Measurements from ENCODE around the gene SIGLEC11. TPM values are rescaled to one million over a fixed set of nuclear protein-coding genes. Genes with fewer than 3 reads are reported as not detected.

Gene SIGLEC11
- total RNA-seq, 6 experiments from 2014 or later: 0.74 to 3.0 (median 1.7) TPM

GRCh38 chr19:49936549-49936948, 24.4 kb downstream of the SIGLEC11 start:
- Histone ChIP-seq H3K36me3 (peaks cover 0 to 19% (median 9%) of the 10 kb centered on the region in 4 donors), H3K9me3 (no peaks in the 10 kb centered on the region), H3K4me3 (no peak overlapping the region), H3K27ac (no peak overlapping the region), H3K27me3 (no peaks in the 10 kb centered on the region), H3K4me1 (peaks cover 0 to 11% (median 0%) of the 10 kb centered on the region in 4 donors)
- 34% methylated on average over 5 of the region's 5 CpGs for WGBS (ENCODE audit: insufficient coverage, low coverage, low lambda C conversion rate, missing lambda C conversion rate)
- no peak for TF ChIP-seq POLR2A (IDR thresholded peaks at IDR 0.05)
- TF ChIP-seq CTCF (IDR thresholded peaks at IDR 0.05): no peak
- DNase-seq (no peak), ATAC-seq (no peak)
- intact Hi-C loops (cut with DNase I): no loop called here

- ATAC-seq (peak in 1 of 4 donors; percentile 2), DNase-seq (no peak)
- Histone ChIP-seq H3K27ac (no peak overlapping the region), H3K4me1 (peaks cover 0 to 24% (median 0%) of the 10 kb centered on the region in 4 donors), H3K4me3 (no peak overlapping the region), H3K9me3 (no peaks in the 10 kb centered on the region), H3K36me3 (peaks cover 0 to 31% (median 20%) of the 10 kb centered on the region in 4 donors), H3K27me3 (no peaks in the 10 kb centered on the region)
- WGBS (ENCODE audit: insufficient coverage, low coverage, low lambda C conversion rate, missing lambda C conversion rate): 51% methylated on average over 7 of the region's 8 CpGs
- TF ChIP-seq CTCF (IDR thresholded peaks at IDR 0.05) (no peak), POLR2A (IDR thresholded peaks at IDR 0.05) (peak; percentile 51)
- intact Hi-C loops (cut with DNase I): no loop called here
Observed at GRCh38 chr19:49933643-49934042, 27.3 kb downstream of the SIGLEC11 start.

- H3K9me3 ChIP-seq: no peaks in the 10 kb centered on the region
- no peak overlapping the region for H3K4me3 ChIP-seq
- no peak overlapping the region for H3K27ac ChIP-seq
- DNase-seq (no peak), ATAC-seq (no peak)
- intact Hi-C loops (cut with DNase I): no loop called here
- no peaks in the 10 kb centered on the region for H3K27me3 ChIP-seq
- WGBS (ENCODE audit: insufficient coverage, low coverage, low lambda C conversion rate, missing lambda C conversion rate): 37% methylated on average over 18 of the region's 25 CpGs
- peaks cover 0 to 31% (median 20%) of the 10 kb centered on the region in 4 donors for H3K36me3 ChIP-seq
- H3K4me1 ChIP-seq: peaks cover 0 to 24% (median 3%) of the 10 kb centered on the region in 4 donors
- TF ChIP-seq POLR2A (IDR thresholded peaks at IDR 0.05) (no peak), CTCF (IDR thresholded peaks at IDR 0.05) (no peak)
Observed at GRCh38 chr19:49932731-49933131, 28.2 kb downstream of the SIGLEC11 start.

- intact Hi-C loops (cut with DNase I): no loop called here
- peaks cover 0 to 26% (median 7%) of the 10 kb centered on the region in 4 donors for H3K4me1 ChIP-seq
- peaks cover 0 to 31% (median 20%) of the 10 kb centered on the region in 4 donors for H3K36me3 ChIP-seq
- WGBS (ENCODE audit: insufficient coverage, low coverage, low lambda C conversion rate, missing lambda C conversion rate): 46% methylated on average over 5 of the region's 5 CpGs
- no peak overlapping the region for H3K27ac ChIP-seq
- DNase-seq: no peak
- H3K27me3 ChIP-seq: no peaks in the 10 kb centered on the region
- ATAC-seq: no peak
- TF ChIP-seq POLR2A (IDR thresholded peaks at IDR 0.05) (no peak), CTCF (IDR thresholded peaks at IDR 0.05) (no peak)
- H3K4me3 ChIP-seq: peak overlapping the region; percentile 95 to 98 (median 98)
- no peaks in the 10 kb centered on the region for H3K9me3 ChIP-seq
Observed at GRCh38 chr19:49932041-49932451, 28.9 kb downstream of the SIGLEC11 start.

All from right lobe of liver (tissue), 6 donors.